Stimulated activated CD8-positive, alpha-beta memory T cell treated with anti-CD3 and anti-CD28 coated beads, Interleukin-2, amount 100 ng/mL, for 48 hours (primary cell): ENCODE data around the gene OR1K1.
"Not testable (repeated sequence)": the region's sequence is repeated elsewhere in the genome, so short reads cannot be mapped to it uniquely, and the experiment has no call there.

Experiments
- DNase-seq, 2 donors: peaks; one replicate each; pipeline ENCODE4 v3.0.0-alpha.2; 2020; ENCODE audit warnings: low read depth in 2 of 2

Gene OR1K1

GRCh38 chr9:122800066-122801060 is at the start of gene OR1K1:
Gene OR1K1, plus strand, starts transcription at chr9:122800123. Its CDS starts 0 bp downstream, at chr9:122800123.
- no peak for DNase-seq

GRCh38 chr9:122754825-122755224 is 45.1 kb upstream of the OR1K1 start:
- no peak for DNase-seq

GRCh38 chr9:122767817-122768216 is 32.1 kb upstream of the OR1K1 start:
- DNase-seq: no peak

GRCh38 chr9:122777052-122777451 is 22.9 kb upstream of the OR1K1 start:
- no peak for DNase-seq

- DNase-seq: no peak
These were observed 21.8 kb upstream of the OR1K1 start for GRCh38 chr9:122777935-122778627.

- no peak for DNase-seq
These were observed 20.7 kb upstream of the OR1K1 start for GRCh38 chr9:122779181-122779580.

GRCh38 chr9:122780026-122780425 is 19.9 kb upstream of the OR1K1 start:
- DNase-seq: no peak

GRCh38 chr9:122781671-122782070 is 18.3 kb upstream of the OR1K1 start:
- DNase-seq: no peak

GRCh38 chr9:122785269-122785668 is 14.7 kb upstream of the OR1K1 start:
- DNase-seq: no peak

- no peak for DNase-seq
These were observed 13.6 kb upstream of the OR1K1 start for GRCh38 chr9:122786338-122786737.

- DNase-seq: no peak
These were observed 11.1 kb upstream of the OR1K1 start, which contains the start of gene OR5C1 for GRCh38 chr9:122788831-122789230. Gene OR5C1, plus strand, starts transcription at chr9:122788933. Its CDS starts 0 bp downstream, at chr9:122788933.

GRCh38 chr9:122789256-122790046 is 10.5 kb upstream of the OR1K1 start:
- DNase-seq: no peak

GRCh38 chr9:122791872-122792669 is 7.9 kb upstream of the OR1K1 start:
- DNase-seq: no peak

GRCh38 chr9:122797316-122798063 is 2.4 kb upstream of the OR1K1 start:
- DNase-seq: no peak

GRCh38 chr9:122806661-122807060 is 6.7 kb downstream of the OR1K1 start:
- no peak for DNase-seq

GRCh38 chr9:122807271-122807900 is 7.5 kb downstream of the OR1K1 start:
- DNase-seq: peak; percentile 27 to 55

GRCh38 chr9:122808141-122808540 is 8.2 kb downstream of the OR1K1 start:
- DNase-seq: no peak

GRCh38 chr9:122809261-122809660 is 9.3 kb downstream of the OR1K1 start:
- not testable (repeated sequence) for DNase-seq

GRCh38 chr9:122810306-122810946 is 10.5 kb downstream of the OR1K1 start:
- peak; percentile 30 to 61 for DNase-seq
